ENCODE measurements around the gene KLHL36. TPM values are rescaled to one million over a fixed set of nuclear protein-coding genes. Genes with fewer than 3 reads are reported as not detected.
"Not testable (repeated sequence)": the region's sequence is repeated elsewhere in the genome, so short reads cannot be mapped to it uniquely, and the experiment has no call there.

KLHL36 gene
- total RNA-seq, 1 experiment from 2014 or later: 36.7 TPM

DNA sequence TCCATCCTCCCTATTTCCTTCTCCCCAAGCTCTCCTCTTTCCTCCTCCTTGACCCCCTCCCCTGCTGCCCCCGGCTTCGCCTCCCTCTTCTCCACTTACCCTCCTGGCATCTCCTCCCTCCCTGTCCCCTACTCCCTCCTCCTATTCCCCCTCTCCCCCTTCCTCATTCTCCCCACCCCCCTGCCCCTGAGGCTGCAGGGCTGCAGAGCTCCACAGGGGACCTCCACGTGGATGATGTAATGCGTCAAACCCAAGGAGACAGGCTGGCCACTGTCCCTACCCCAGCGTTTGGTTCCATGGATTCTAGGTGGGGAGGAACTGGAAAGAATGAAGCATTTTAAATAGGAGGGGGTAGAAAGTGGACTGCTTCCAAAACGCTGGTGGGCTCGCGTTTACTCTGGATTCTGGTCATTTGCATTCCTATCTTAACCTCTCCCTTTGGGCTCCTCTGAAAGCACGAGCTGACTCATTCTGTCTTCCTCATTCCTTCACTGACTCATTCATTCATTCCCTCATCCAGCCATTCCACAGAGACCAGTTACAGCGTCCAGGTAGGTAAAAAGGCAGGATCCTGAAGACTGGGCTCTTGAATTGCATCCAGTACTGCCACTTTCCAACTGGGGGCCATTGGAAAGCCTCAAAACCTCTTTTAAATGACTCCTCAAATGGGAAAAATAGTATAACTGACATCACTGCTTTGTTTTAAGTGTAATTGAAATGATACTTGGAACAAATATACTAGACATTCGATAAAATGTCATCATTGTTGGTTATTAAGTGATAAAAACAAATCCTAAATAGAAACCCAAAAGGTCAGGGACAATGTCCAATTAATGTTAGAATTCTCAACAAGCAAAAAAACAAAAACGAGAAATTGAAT, 29.5 kb upstream of the KLHL36 start:
- H2BK12ac ChIP-seq (ENCODE audit: insufficient read length, low read depth, low read length): no peak overlapping the region
- no peak overlapping the region for H4K8ac ChIP-seq (replicated peaks; ENCODE audit: insufficient read length, low read depth, low read length)
- no peaks in the 10 kb centered on the region for H3K9me3 ChIP-seq (ENCODE audit: control insufficient read depth, low read depth, low read length)
- H3K27me3 ChIP-seq (ENCODE audit: insufficient read depth, low read length): peaks cover 3% of the 10 kb centered on the region; the same call in 1 of the 2 replicates
- H2BK120ac ChIP-seq (ENCODE audit: low read depth, low read length, poor library complexity, severe bottlenecking): no peak overlapping the region
- peak; percentile 92 for DNase-seq
- H2BK15ac ChIP-seq (ENCODE audit: low read depth, low read length): no peak overlapping the region
- TF ChIP-seq, protein P1, sequence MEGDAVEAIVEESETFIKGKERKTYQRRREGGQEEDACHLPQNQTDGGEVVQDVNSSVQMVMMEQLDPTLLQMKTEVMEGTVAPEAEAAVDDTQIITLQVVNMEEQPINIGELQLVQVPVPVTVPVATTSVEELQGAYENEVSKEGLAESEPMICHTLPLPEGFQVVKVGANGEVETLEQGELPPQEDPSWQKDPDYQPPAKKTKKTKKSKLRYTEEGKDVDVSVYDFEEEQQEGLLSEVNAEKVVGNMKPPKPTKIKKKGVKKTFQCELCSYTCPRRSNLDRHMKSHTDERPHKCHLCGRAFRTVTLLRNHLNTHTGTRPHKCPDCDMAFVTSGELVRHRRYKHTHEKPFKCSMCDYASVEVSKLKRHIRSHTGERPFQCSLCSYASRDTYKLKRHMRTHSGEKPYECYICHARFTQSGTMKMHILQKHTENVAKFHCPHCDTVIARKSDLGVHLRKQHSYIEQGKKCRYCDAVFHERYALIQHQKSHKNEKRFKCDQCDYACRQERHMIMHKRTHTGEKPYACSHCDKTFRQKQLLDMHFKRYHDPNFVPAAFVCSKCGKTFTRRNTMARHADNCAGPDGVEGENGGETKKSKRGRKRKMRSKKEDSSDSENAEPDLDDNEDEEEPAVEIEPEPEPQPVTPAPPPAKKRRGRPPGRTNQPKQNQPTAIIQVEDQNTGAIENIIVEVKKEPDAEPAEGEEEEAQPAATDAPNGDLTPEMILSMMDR (conservative IDR thresholded peaks at IDR 0.05): no peak
- peak overlapping the region; percentile 47 to 68 for H3K4me3 Mint-ChIP-seq
- peak overlapping the region in 2 of 3 experiments; percentile 83 to 96; a peak in 4 of 7 replicates for H3K27ac Mint-ChIP-seq
- no peak overlapping the region for H3K27ac ChIP-seq (ENCODE audit: insufficient read length, low read depth, low read length)
- no peaks in the 10 kb centered on the region for H3K4me1 ChIP-seq (ENCODE audit: insufficient read depth, low read length)
- no peak overlapping the region for H3K9ac ChIP-seq (ENCODE audit: extremely low read depth, insufficient read length, low read length)
- no peak overlapping the region for H3K4ac ChIP-seq (ENCODE audit: low read depth, low read length)
- H3K18ac ChIP-seq (ENCODE audit: insufficient read length, low read depth, low read length): peak overlapping the region; percentile 23
- H3K4me1 Mint-ChIP-seq: peaks cover 38 to 48% of the 10 kb centered on the region in 2 experiments
- peaks cover 12% of the 10 kb centered on the region for H3K27me3 Mint-ChIP-seq (ENCODE audit: low read depth)
- H2BK5ac ChIP-seq (ENCODE audit: insufficient read length, low read length): no peak overlapping the region
- peaks cover 2 to 7% (median 7%) of the 10 kb centered on the region in 3 experiments; a peak in 3 of 7 replicates for H3K36me3 Mint-ChIP-seq (ENCODE audit: insufficient read depth in 1 of 3, low read depth in 3 of 3)
- no peaks in the 10 kb centered on the region for H3K9me3 Mint-ChIP-seq
- no peak overlapping the region for H4K5ac ChIP-seq (ENCODE audit: insufficient read length, low read depth, low read length)
- H3K4me2 ChIP-seq (ENCODE audit: insufficient read depth, insufficient read length, low read length): peak overlapping the region; percentile 58
- no peaks in the 10 kb centered on the region for H4K20me1 ChIP-seq (ENCODE audit: control insufficient read depth, insufficient read depth, insufficient read length)
- no peak overlapping the region for H2AK5ac ChIP-seq (ENCODE audit: insufficient read length, low read length)
- H3K23me2 ChIP-seq (ENCODE audit: insufficient read length, low read depth, low read length, poor library complexity, severe bottlenecking): peaks cover 11% of the 10 kb centered on the region
- no peak overlapping the region for H3T11ph ChIP-seq (ENCODE audit: low read length)
- no peak overlapping the region for H3K23ac ChIP-seq (ENCODE audit: insufficient read length, low read depth, low read length)
- H3K79me1 ChIP-seq (ENCODE audit: insufficient read depth, low read depth, low read length, poor library complexity, severe bottlenecking): peaks cover 4% of the 10 kb centered on the region
- no peak overlapping the region; the same call in 1 of the 2 replicates for H3K14ac ChIP-seq (ENCODE audit: insufficient read depth, low read length)
- no peak overlapping the region for H2BK20ac ChIP-seq (ENCODE audit: low read depth, low read length, poor library complexity, severe bottlenecking)
- H2AFZ ChIP-seq (ENCODE audit: low read length): no peak overlapping the region
- H3K79me2 ChIP-seq (ENCODE audit: insufficient read depth, low read length): peaks cover 9% of the 10 kb centered on the region; the same call in 1 of the 2 replicates
- no CpG with 5 or more reads among the region's 12 CpGs for WGBS (ENCODE audit: extremely low coverage, insufficient read length, low lambda C conversion rate)
- H4K91ac ChIP-seq (ENCODE audit: insufficient read length, low read depth, low read length): no peak overlapping the region
- H3K56ac ChIP-seq (ENCODE audit: insufficient read length, low read depth, low read length): no peak overlapping the region

DNA sequence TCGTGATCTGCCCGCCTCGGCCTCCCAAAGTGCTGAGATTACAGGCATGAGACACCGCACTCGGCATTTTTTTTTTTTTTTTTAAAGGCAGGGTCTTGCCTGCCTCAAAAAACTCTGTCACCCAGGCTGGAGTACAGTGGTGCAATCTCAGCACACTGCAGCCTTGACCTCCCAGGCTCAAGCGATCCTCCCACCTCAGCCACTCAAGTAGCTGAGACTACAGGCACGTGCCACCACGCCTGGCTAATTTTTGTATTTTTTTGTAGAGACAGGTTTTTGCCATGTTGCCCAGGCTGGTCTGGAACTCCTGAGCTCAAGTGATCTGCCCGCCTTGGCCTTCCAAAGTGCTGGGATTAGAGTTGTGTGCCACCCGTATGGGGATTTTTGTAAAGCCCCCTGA, 27.4 kb upstream of the KLHL36 start:
- H3K27me3 ChIP-seq (ENCODE audit: insufficient read depth, low read length); H2BK20ac ChIP-seq (ENCODE audit: low read depth, low read length, poor library complexity, severe bottlenecking); H3T11ph ChIP-seq (ENCODE audit: low read length); DNase-seq; H4K91ac ChIP-seq (ENCODE audit: insufficient read length, low read depth, low read length); H4K5ac ChIP-seq (ENCODE audit: insufficient read length, low read depth, low read length); H3K4ac ChIP-seq (ENCODE audit: low read depth, low read length); H3K36me3 Mint-ChIP-seq (ENCODE audit: insufficient read depth in 1 of 3, low read depth in 3 of 3); H2BK15ac ChIP-seq (ENCODE audit: low read depth, low read length); H3K79me1 ChIP-seq (ENCODE audit: insufficient read depth, low read depth, low read length, poor library complexity, severe bottlenecking); H3K18ac ChIP-seq (ENCODE audit: insufficient read length, low read depth, low read length); H4K8ac ChIP-seq (replicated peaks; ENCODE audit: insufficient read length, low read depth, low read length); H3K9me3 Mint-ChIP-seq; H4K20me1 ChIP-seq (ENCODE audit: control insufficient read depth, insufficient read depth, insufficient read length); H2BK5ac ChIP-seq (ENCODE audit: insufficient read length, low read length); H3K27ac ChIP-seq (ENCODE audit: insufficient read length, low read depth, low read length); H2BK120ac ChIP-seq (ENCODE audit: low read depth, low read length, poor library complexity, severe bottlenecking); H3K14ac ChIP-seq (ENCODE audit: insufficient read depth, low read length); H3K9me3 ChIP-seq (ENCODE audit: control insufficient read depth, low read depth, low read length); H2AFZ ChIP-seq (ENCODE audit: low read length); H3K4me3 Mint-ChIP-seq; H3K79me2 ChIP-seq (ENCODE audit: insufficient read depth, low read length); H3K9ac ChIP-seq (ENCODE audit: extremely low read depth, insufficient read length, low read length); H3K4me2 ChIP-seq (ENCODE audit: insufficient read depth, insufficient read length, low read length); H3K23ac ChIP-seq (ENCODE audit: insufficient read length, low read depth, low read length); H3K27ac Mint-ChIP-seq; H2BK12ac ChIP-seq (ENCODE audit: insufficient read length, low read depth, low read length); H3K56ac ChIP-seq (ENCODE audit: insufficient read length, low read depth, low read length); H2AK5ac ChIP-seq (ENCODE audit: insufficient read length, low read length); H3K4me1 ChIP-seq (ENCODE audit: insufficient read depth, low read length): not testable (repeated sequence)
- Mint-ChIP-seq H3K27me3 (ENCODE audit: low read depth) (peaks cover 12% of the 10 kb centered on the region), H3K4me1 (peaks cover 31 to 33% of the 10 kb centered on the region in 2 experiments)
- WGBS (ENCODE audit: extremely low coverage, insufficient read length, low lambda C conversion rate): no CpG with 5 or more reads among the region's 10 CpGs
- peaks cover 11% of the 10 kb centered on the region for H3K23me2 ChIP-seq (ENCODE audit: insufficient read length, low read depth, low read length, poor library complexity, severe bottlenecking)
